ENCODE results near the gene RUFY3. TPM values are rescaled to one million over a fixed set of nuclear protein-coding genes. Genes with fewer than 3 reads are reported as not detected.

Gene RUFY3
- total and polyA plus RNA-seq, 2 experiments from 2014 or later, result 18.3 to 29.2 TPM

DNA sequence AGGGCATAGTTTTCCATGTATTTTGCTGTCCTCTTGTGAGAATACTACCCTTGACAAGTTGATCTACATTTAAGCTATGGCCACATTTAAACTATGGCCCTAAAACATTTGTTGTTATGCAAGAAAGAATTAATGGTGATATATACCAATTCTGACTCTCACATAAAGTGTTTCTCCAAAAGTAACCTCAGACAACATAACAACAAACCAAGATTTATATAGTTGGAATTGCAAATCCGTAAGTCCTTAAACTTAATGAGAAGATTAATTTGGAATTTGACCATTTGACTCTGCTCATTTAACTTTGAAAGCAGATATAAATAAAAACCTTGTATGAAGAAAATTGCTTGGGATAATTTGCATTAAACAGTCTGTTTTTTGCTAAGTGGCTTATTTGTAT lies 38.9 kb downstream of the RUFY3 start (continued):
- TF ChIP-seq, protein P1, sequence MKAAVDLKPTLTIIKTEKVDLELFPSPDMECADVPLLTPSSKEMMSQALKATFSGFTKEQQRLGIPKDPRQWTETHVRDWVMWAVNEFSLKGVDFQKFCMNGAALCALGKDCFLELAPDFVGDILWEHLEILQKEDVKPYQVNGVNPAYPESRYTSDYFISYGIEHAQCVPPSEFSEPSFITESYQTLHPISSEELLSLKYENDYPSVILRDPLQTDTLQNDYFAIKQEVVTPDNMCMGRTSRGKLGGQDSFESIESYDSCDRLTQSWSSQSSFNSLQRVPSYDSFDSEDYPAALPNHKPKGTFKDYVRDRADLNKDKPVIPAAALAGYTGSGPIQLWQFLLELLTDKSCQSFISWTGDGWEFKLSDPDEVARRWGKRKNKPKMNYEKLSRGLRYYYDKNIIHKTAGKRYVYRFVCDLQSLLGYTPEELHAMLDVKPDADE (IDR thresholded peaks at IDR 0.05), result no peak
- TF ChIP-seq ZNF114 (CRISPR knock-in tag; IDR thresholded peaks at IDR 0.05) (no peak), NANOG (IDR thresholded peaks at IDR 0.05; ENCODE audit: borderline replicate concordance) (no peak)

DNA sequence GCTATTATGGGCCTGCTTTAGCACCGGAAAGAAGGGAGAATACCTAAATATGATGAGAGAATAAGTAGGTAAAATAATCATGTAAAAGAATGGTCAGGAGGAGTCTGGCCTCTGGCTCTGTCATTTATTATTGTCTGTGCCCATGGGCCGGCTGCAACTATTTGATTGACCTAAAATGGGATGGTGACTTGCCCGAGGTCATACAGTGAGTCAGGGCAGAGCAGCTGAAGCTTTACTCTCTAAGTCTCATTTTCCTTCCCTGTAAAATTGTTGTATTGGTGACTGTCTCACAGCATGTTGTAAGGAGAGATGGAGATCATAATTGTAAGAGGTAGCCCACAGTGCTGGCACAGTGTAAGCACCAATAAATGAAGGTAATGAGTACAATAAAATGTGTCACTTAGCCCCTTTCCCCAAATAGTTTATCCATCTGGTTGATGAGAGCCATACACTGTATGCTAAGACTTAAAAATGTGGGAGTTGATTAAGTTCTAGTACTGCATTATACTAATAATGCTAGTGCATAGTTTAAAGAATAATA lies 39.6 kb downstream of the RUFY3 start:
- Histone ChIP-seq H3K36me3 (ENCODE audit: insufficient read depth) (no peaks in the 10 kb centered on the region), H3K27ac (ENCODE audit: low read depth) (no peak overlapping the region), H3K4me3 (no peak overlapping the region), H3K79me2 (replicated peaks; ENCODE audit: insufficient read depth) (no peaks in the 10 kb centered on the region), H3K4me1 (ENCODE audit: insufficient read depth) (no peaks in the 10 kb centered on the region), H2AFZ (no peak overlapping the region), H3K27me3 (ENCODE audit: insufficient read depth) (no peaks in the 10 kb centered on the region), H4K20me1 (replicated peaks; ENCODE audit: insufficient read depth) (no peaks in the 10 kb centered on the region; the same call in 1 of the 2 replicates), H3F3A (replicated peaks; ENCODE audit: low read depth) (no peaks in the 10 kb centered on the region), H3K9me2 (ENCODE audit: insufficient read depth) (no peaks in the 10 kb centered on the region), H3K4me2 (no peak overlapping the region)
- Mint-ChIP-seq H3K27me3 (ENCODE audit: insufficient read depth, low read depth, poor library complexity) (peaks cover 2% of the 10 kb centered on the region), H3K36me3 (ENCODE audit: low read depth) (peaks cover 3% of the 10 kb centered on the region; the same call in 1 of the 3 replicates), H3K27ac (no peak overlapping the region), H3K4me1 (no peaks in the 10 kb centered on the region), H3K9me3 (no peaks in the 10 kb centered on the region), H3K4me3 (no peak overlapping the region)
- DNase-seq (ENCODE audit: low spot score), result no peak
- TF ChIP-seq, protein P2, sequence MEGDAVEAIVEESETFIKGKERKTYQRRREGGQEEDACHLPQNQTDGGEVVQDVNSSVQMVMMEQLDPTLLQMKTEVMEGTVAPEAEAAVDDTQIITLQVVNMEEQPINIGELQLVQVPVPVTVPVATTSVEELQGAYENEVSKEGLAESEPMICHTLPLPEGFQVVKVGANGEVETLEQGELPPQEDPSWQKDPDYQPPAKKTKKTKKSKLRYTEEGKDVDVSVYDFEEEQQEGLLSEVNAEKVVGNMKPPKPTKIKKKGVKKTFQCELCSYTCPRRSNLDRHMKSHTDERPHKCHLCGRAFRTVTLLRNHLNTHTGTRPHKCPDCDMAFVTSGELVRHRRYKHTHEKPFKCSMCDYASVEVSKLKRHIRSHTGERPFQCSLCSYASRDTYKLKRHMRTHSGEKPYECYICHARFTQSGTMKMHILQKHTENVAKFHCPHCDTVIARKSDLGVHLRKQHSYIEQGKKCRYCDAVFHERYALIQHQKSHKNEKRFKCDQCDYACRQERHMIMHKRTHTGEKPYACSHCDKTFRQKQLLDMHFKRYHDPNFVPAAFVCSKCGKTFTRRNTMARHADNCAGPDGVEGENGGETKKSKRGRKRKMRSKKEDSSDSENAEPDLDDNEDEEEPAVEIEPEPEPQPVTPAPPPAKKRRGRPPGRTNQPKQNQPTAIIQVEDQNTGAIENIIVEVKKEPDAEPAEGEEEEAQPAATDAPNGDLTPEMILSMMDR (conservative IDR thresholded peaks at IDR 0.05; ENCODE audit: low read depth in 2 of 2), result no peak
- TF ChIP-seq EZH2phosphoT487 (IDR thresholded peaks at IDR 0.05; ENCODE audit: unreplicated experiment) (no peak), JUNB (IDR thresholded peaks at IDR 0.05; ENCODE audit: unreplicated experiment) (no peak), ZNF331 (CRISPR knock-in tag; IDR thresholded peaks at IDR 0.05; ENCODE audit: low read depth) (no peak)
- TF ChIP-seq, protein P3, sequence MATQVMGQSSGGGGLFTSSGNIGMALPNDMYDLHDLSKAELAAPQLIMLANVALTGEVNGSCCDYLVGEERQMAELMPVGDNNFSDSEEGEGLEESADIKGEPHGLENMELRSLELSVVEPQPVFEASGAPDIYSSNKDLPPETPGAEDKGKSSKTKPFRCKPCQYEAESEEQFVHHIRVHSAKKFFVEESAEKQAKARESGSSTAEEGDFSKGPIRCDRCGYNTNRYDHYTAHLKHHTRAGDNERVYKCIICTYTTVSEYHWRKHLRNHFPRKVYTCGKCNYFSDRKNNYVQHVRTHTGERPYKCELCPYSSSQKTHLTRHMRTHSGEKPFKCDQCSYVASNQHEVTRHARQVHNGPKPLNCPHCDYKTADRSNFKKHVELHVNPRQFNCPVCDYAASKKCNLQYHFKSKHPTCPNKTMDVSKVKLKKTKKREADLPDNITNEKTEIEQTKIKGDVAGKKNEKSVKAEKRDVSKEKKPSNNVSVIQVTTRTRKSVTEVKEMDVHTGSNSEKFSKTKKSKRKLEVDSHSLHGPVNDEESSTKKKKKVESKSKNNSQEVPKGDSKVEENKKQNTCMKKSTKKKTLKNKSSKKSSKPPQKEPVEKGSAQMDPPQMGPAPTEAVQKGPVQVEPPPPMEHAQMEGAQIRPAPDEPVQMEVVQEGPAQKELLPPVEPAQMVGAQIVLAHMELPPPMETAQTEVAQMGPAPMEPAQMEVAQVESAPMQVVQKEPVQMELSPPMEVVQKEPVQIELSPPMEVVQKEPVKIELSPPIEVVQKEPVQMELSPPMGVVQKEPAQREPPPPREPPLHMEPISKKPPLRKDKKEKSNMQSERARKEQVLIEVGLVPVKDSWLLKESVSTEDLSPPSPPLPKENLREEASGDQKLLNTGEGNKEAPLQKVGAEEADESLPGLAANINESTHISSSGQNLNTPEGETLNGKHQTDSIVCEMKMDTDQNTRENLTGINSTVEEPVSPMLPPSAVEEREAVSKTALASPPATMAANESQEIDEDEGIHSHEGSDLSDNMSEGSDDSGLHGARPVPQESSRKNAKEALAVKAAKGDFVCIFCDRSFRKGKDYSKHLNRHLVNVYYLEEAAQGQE (IDR thresholded peaks at IDR 0.05; ENCODE audit: unreplicated experiment), result no peak
- no peak for ATAC-seq

All from GM23338 (cell line).